Activated CD4-positive, alpha-beta T cell treated with anti-CD3 and anti-CD28 coated beads for 48 hours (primary cell): ENCODE results near the gene DHX32.
"Not testable (repeated sequence)": the region's sequence is repeated elsewhere in the genome, so short reads cannot be mapped to it uniquely, and the experiment has no call there.

Experiments
- DNase-seq: peaks from one replicate; pipeline ENCODE4 v3.0.0-alpha.2; 2020

Gene DHX32

GRCh38 chr10:125895130-125896087 lies 14.3 kb upstream of the DHX32 start:
- DNase-seq: peak; percentile 76

DNA sequence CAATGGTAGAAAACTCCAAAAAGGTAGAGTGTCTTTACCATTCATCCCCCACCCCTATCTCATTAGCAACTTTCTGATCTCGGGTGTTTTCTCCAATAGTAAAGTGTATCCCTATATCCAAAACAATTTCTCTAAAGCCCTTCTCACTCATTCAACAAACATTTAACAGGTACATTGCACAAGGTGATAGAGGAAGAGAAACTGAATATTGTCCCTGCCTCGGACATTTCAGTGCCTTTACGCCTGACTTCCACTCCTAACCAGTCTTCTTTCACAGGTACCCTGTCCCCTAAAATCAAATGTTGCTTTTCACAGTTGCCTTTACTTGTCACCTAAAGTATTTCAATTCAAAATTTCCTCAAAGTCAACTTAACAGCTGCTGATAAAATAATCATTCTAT lies 13.1 kb upstream of the DHX32 start:
- DNase-seq: not testable (repeated sequence)

- not testable (repeated sequence) for DNase-seq
Observed at GRCh38 chr10:125892402-125892801, 11.3 kb upstream of the DHX32 start.

GRCh38 chr10:125889441-125889840 lies 8.3 kb upstream of the DHX32 start:
- not testable (repeated sequence) for DNase-seq

GRCh38 chr10:125886914-125887512 lies 5.9 kb upstream of the DHX32 start:
- no peak for DNase-seq

- DNase-seq: no peak
Observed at GRCh38 chr10:125883211-125883610, 2.1 kb upstream of the DHX32 start.

- no peak for DNase-seq
Observed at GRCh38 chr10:125882596-125882995, 1.5 kb upstream of the DHX32 start.

- no peak for DNase-seq
Observed at GRCh38 chr10:125880719-125881118, 373 bp downstream of the DHX32 start.

- DNase-seq: no peak
Observed at GRCh38 chr10:125878957-125879835, 1.9 kb downstream of the DHX32 start.

DNA sequence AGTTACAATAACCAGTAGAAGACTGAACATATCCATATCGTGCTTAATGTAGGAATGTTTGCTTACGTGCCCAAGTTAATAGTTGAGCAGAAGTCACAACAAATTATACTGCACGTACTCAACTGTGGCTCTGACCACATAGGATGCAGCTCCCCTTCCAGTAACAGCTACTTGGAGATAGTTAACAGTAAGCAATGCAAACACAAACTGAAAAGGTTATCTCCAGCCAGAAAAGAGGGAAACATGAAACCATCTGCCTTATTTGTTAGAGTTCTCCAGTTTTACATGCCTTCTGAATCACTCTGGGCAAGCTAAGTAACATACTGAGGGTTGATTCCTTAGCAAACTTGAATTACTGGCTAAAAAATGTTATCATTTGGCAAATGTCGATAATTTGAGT lies 9.8 kb downstream of the DHX32 start:
- no peak for DNase-seq

DNA sequence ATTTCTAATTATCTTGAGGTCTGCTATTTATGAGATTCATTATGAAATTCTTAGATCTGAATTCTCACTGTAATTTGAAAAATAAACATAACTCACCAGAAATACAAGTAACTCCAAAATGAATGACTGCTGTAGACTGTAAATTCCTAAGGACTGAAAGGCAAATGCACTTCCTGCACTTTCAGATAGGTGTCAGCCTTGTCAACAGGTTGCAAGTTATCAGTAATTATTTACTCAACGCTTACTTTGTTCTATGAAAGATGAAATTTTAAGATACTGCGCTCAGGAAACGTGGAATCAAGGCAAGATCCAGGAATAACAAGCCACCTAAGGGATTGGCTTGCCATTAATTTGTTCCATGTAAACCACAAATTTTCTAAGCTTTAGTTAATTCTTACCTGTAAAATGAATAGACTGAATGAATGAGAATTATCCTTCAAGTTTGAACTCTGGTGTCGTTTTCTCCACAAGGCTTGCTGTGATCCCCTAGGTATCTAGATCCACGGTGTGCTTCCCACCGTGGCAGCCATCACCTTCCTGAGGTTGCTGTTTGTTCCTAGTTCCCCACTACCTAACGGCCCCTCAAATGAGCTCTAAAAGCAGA lies 12.6 kb downstream of the DHX32 start:
- DNase-seq: peak; percentile 11

GRCh38 chr10:125866421-125867029 lies 14.6 kb downstream of the DHX32 start:
- DNase-seq: no peak

DNA sequence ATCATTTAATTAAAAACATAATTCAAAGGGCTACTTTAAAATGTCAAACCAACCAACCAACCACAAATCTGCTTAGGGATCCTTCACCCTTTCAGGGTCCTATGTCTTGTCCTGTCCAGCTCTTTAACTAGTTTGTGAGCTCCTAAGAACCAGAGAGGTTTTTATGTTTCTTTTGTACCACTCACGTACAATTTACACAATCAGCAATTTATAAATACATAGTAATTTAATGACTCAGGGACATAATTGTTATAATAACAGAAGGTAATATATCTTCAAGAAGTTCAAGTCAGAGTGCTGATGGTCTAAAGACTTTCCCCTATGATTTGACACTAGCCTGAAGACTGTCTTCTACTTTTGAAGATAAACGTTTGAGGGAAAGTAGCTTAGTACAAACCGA lies 16.0 kb downstream of the DHX32 start:
- DNase-seq: no peak

DNA sequence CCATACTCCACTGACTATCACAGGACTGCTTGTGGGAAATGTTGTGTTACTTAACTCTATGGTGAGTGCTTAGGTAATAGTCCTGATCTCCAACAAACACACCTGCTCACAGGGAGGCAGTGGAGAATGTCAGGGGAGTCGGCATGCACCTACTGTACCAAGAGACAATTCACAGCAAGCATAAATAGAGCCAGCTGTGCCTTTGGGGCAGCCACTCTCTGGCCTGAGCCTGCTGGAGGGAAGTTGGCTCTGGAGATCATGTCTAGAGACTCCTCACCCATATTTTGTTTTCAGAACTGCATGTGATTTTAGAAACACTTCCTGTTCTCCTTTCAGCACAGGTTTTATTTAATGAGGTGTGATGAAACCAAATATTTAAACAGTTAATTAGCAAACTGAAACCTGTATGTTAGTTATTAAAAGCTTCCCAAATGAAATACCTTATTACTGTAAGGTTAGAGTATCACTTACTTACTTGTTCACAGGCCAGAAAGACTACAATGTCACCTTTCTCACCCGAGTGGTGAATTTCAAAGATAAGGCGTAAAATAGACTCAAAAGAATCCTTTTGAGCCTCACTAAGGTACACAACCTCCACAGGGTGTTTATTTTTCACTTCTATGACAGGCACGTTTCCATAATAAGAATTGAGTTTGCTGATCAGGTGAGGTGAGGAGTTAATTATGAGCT lies 21.8 kb downstream of the DHX32 start:
- no peak for DNase-seq

DNA sequence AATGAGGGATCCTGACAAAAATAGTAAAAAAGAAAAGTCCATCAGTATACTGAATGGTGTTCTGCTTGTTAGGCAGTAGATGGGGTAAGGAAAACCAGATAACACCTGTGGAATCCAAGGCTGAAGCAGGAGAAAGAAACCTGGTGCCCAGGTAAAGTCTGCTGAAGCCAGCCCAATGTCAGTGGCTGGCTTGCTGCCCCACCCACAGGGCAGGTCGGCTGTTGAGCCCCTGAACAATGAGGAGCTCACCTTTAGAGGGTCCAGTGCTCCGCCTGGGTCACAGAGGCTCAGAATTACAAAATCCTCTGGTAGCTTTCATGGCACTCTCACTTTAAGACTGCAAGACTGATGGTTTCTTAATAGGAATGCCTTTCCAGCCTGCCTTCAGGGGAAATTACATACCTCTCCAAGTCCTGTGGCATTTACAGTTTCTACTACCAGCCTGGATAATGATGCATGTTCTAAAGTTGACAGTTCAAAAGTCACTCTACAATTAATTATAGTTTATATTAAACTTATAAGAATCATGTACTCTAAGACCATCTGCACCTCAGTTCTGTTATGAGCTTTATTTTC lies 23.8 kb downstream of the DHX32 start:
- no peak for DNase-seq

DNA sequence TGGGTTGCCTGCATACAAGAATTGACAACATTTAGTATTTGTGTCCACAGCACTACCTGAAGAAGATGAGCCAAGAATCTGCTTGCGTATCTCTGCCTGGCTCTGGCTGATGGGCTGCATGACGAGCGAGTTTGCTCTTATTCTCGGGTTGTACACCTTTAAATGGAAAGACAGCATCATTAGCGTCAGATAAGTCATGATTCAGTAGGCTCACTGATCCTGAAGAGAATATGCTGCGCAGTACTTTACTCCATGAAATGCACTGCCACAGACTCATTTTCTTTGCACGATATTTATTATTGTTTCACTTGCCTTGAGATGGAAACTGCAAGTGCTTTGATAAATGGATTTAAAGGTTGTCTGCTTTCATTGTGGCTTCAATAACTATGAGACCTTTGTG lies 28.6 kb downstream of the DHX32 start:
- no peak for DNase-seq

GRCh38 chr10:125850766-125851731 lies 30.0 kb downstream of the DHX32 start:
- DNase-seq: no peak

DNA sequence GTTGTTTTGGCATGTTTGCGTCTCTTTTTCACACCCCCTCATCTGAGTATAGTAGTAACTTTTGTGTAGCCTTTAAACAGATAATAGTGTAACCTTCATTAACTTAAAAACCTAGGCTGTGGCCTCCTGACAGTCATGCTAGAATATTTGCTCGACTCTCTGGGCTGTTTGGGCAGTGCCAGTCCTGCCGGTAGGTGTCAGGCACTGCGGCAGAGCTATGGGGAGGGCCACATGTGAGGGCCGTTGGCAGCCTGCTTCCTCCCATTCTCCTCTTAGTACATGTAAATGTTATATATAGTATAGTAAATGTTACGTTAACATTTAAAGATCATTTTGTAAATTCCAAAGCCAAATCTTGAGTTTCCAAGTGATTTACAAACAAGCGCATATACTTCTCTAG lies 31.6 kb downstream of the DHX32 start:
- DNase-seq: no peak

- DNase-seq: no peak
Observed at GRCh38 chr10:125848857-125849256, 32.2 kb downstream of the DHX32 start.

GRCh38 chr10:125848371-125848770 lies 32.7 kb downstream of the DHX32 start:
- no peak for DNase-seq
